PC-3 (cell line): ENCODE measurements around the gene SLC25A34.

Experiments used
- EZH2 ChIP-seq: fragments of 300-600 bp; sonication (generic); IDR thresholded peaks from one replicate; pipeline ENCODE4 v1.6.1; 2017; ENCODE audit warnings: antibody characterized with exemption, mild to moderate bottlenecking, low read length; ENCODE audit not compliant: unreplicated experiment
- TF ChIP-seq, protein P1 (sequence below): fragments of 300-600 bp; sonication (generic); conservative IDR thresholded peaks from 2 replicates; pipeline ENCODE4 v1.5.1; 2017; ENCODE audit warnings: antibody characterized with exemption, low read depth, mild to moderate bottlenecking, low read length

DNA sequence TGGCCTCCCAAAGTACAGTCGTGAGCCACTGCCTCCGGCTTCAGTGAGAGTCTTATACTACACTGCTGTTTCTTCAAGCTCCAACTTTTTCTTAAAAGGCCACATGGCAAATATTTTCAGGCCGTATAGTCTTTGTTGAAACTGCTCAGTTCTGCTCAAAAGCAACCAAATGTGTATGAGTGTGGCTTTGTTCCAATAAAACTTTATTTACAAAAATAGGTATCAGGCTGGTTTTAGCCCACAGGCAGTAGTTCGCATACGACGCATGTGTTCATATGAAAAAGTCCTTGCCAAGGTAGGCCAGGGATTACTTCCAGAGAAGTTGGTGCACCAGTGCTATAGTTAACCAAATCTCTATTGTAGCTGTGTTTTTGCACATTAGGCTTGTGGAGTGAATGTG is 45.7 kb upstream of the SLC25A34 start:
- TF ChIP-seq, protein P1, sequence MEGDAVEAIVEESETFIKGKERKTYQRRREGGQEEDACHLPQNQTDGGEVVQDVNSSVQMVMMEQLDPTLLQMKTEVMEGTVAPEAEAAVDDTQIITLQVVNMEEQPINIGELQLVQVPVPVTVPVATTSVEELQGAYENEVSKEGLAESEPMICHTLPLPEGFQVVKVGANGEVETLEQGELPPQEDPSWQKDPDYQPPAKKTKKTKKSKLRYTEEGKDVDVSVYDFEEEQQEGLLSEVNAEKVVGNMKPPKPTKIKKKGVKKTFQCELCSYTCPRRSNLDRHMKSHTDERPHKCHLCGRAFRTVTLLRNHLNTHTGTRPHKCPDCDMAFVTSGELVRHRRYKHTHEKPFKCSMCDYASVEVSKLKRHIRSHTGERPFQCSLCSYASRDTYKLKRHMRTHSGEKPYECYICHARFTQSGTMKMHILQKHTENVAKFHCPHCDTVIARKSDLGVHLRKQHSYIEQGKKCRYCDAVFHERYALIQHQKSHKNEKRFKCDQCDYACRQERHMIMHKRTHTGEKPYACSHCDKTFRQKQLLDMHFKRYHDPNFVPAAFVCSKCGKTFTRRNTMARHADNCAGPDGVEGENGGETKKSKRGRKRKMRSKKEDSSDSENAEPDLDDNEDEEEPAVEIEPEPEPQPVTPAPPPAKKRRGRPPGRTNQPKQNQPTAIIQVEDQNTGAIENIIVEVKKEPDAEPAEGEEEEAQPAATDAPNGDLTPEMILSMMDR = no peak
- TF ChIP-seq EZH2 = no peak
